ENCODE measurements around the gene PTPRN2.

Gene PTPRN2

GRCh38 chr7:158539711-158540146 is 47.9 kb downstream of the PTPRN2 start:
- Histone ChIP-seq H3K27ac (ENCODE audit: low read depth, low read length) (no peak overlapping the region), H3K4me3 (ENCODE audit: low read length) (no peak overlapping the region)
- no CpG with 5 or more reads among the region's 12 CpGs for WGBS (ENCODE audit: extremely low coverage, insufficient coverage, low lambda C conversion rate)

GRCh38 chr7:158538156-158538946 is 49.3 kb downstream of the PTPRN2 start:
- Histone ChIP-seq H3K4me2 (ENCODE audit: low read length) (no peak overlapping the region), H3K79me1 (ENCODE audit: low read length) (no peaks in the 10 kb centered on the region), H3K79me2 (ENCODE audit: control insufficient read depth, insufficient read depth, low read length) (no peaks in the 10 kb centered on the region), H2BK5ac (ENCODE audit: low read length) (no peak overlapping the region), H3K23ac (ENCODE audit: low read length) (no peak overlapping the region), H3K4ac (ENCODE audit: low read depth, low read length) (no peak overlapping the region), H4K8ac (ENCODE audit: low read depth, low read length) (no peak overlapping the region), H3K27me3 (ENCODE audit: insufficient read depth, low read length, poor library complexity) (no peaks in the 10 kb centered on the region), H2AK5ac (ENCODE audit: low read length) (no peak overlapping the region), H3K4me3 (ENCODE audit: low read length) (no peak overlapping the region), H2BK15ac (replicated peaks; ENCODE audit: low read depth) (no peak overlapping the region), H4K5ac (ENCODE audit: low read length) (no peak overlapping the region), H3K27ac (ENCODE audit: low read depth, low read length) (no peak overlapping the region), H3K9ac (ENCODE audit: low read length) (no peak overlapping the region), H3K36me3 (ENCODE audit: control insufficient read depth, insufficient read depth, low read length) (no peaks in the 10 kb centered on the region), H3K56ac (ENCODE audit: low read length) (no peak overlapping the region), H3K18ac (ENCODE audit: low read length) (no peak overlapping the region), H3K4me1 (ENCODE audit: control insufficient read depth, low read depth, low read length) (peaks cover 3% of the 10 kb centered on the region), H2BK120ac (ENCODE audit: low read depth, low read length) (no peak overlapping the region)
- no peak for DNase-seq
- WGBS (ENCODE audit: extremely low coverage, insufficient coverage, low lambda C conversion rate): no CpG with 5 or more reads among the region's 36 CpGs

More at GRCh38 chr7:158539711-158540146, 47.9 kb downstream of the PTPRN2 start:
- H3K56ac ChIP-seq (ENCODE audit: low read length): no peak overlapping the region
- no peak overlapping the region for H2BK120ac ChIP-seq (ENCODE audit: low read depth, low read length)
- H3K23ac ChIP-seq (ENCODE audit: low read length): no peak overlapping the region
- H3K36me3 ChIP-seq (ENCODE audit: control insufficient read depth, insufficient read depth, low read length): no peaks in the 10 kb centered on the region
- no peaks in the 10 kb centered on the region for H3K27me3 ChIP-seq (ENCODE audit: insufficient read depth, low read length, poor library complexity)
- no peak overlapping the region for H2BK5ac ChIP-seq (ENCODE audit: low read length)
- DNase-seq: no peak
- no peaks in the 10 kb centered on the region for H3K79me2 ChIP-seq (ENCODE audit: control insufficient read depth, insufficient read depth, low read length)
- no peak overlapping the region for H4K8ac ChIP-seq (ENCODE audit: low read depth, low read length)
- no peak overlapping the region for H4K5ac ChIP-seq (ENCODE audit: low read length)
- H3K9ac ChIP-seq (ENCODE audit: low read length): no peak overlapping the region
- no peak overlapping the region for H3K4ac ChIP-seq (ENCODE audit: low read depth, low read length)
- no peak overlapping the region for H2BK15ac ChIP-seq (replicated peaks; ENCODE audit: low read depth)
- H3K4me1 ChIP-seq (ENCODE audit: control insufficient read depth, low read depth, low read length): peaks cover 3% of the 10 kb centered on the region
- no peak overlapping the region for H3K4me2 ChIP-seq (ENCODE audit: low read length)
- no peaks in the 10 kb centered on the region for H3K79me1 ChIP-seq (ENCODE audit: low read length)
- no peak overlapping the region for H3K18ac ChIP-seq (ENCODE audit: low read length)
- H2AK5ac ChIP-seq (ENCODE audit: low read length): no peak overlapping the region

GRCh38 chr7:158537516-158537882 is 50.1 kb downstream of the PTPRN2 start:
- no peak overlapping the region for H2AK5ac ChIP-seq (ENCODE audit: low read length)
- no CpG with 5 or more reads among the region's 7 CpGs for WGBS (ENCODE audit: extremely low coverage, insufficient coverage, low lambda C conversion rate)

GRCh38 chr7:158536871-158537515 is 50.6 kb downstream of the PTPRN2 start:
- no peak overlapping the region for H2AK5ac ChIP-seq (ENCODE audit: low read length)
- WGBS (ENCODE audit: extremely low coverage, insufficient coverage, low lambda C conversion rate): no CpG with 5 or more reads among the region's 13 CpGs

More at GRCh38 chr7:158537516-158537882, 50.1 kb downstream of the PTPRN2 start:
- no peak overlapping the region for H2BK5ac ChIP-seq (ENCODE audit: low read length)
- H3K4me3 ChIP-seq (ENCODE audit: low read length): no peak overlapping the region
- no peaks in the 10 kb centered on the region for H3K36me3 ChIP-seq (ENCODE audit: control insufficient read depth, insufficient read depth, low read length)
- H2BK15ac ChIP-seq (replicated peaks; ENCODE audit: low read depth): no peak overlapping the region
- H3K79me1 ChIP-seq (ENCODE audit: low read length): no peaks in the 10 kb centered on the region
- H3K18ac ChIP-seq (ENCODE audit: low read length): no peak overlapping the region
- no peaks in the 10 kb centered on the region for H3K79me2 ChIP-seq (ENCODE audit: control insufficient read depth, insufficient read depth, low read length)
- peaks cover 3% of the 10 kb centered on the region for H3K4me1 ChIP-seq (ENCODE audit: control insufficient read depth, low read depth, low read length)
- H3K27me3 ChIP-seq (ENCODE audit: insufficient read depth, low read length, poor library complexity): no peaks in the 10 kb centered on the region
- no peak overlapping the region for H2BK120ac ChIP-seq (ENCODE audit: low read depth, low read length)
- no peak overlapping the region for H3K56ac ChIP-seq (ENCODE audit: low read length)
- H3K27ac ChIP-seq (ENCODE audit: low read depth, low read length): no peak overlapping the region
- H3K23ac ChIP-seq (ENCODE audit: low read length): no peak overlapping the region
- DNase-seq: no peak
- no peak overlapping the region for H3K9ac ChIP-seq (ENCODE audit: low read length)
- no peak overlapping the region for H4K8ac ChIP-seq (ENCODE audit: low read depth, low read length)
- H4K5ac ChIP-seq (ENCODE audit: low read length): no peak overlapping the region
- H3K4me2 ChIP-seq (ENCODE audit: low read length): no peak overlapping the region
- no peak overlapping the region for H3K4ac ChIP-seq (ENCODE audit: low read depth, low read length)

GRCh38 chr7:158535079-158535478 is 52.5 kb downstream of the PTPRN2 start:
- Histone ChIP-seq H3K36me3 (ENCODE audit: control insufficient read depth, insufficient read depth, low read length) (no peaks in the 10 kb centered on the region), H3K27me3 (ENCODE audit: insufficient read depth, low read length, poor library complexity) (no peaks in the 10 kb centered on the region), H2BK120ac (ENCODE audit: low read depth, low read length) (no peak overlapping the region), H2AK5ac (ENCODE audit: low read length) (no peak overlapping the region), H3K4me1 (ENCODE audit: control insufficient read depth, low read depth, low read length) (peaks cover 3% of the 10 kb centered on the region), H3K9ac (ENCODE audit: low read length) (no peak overlapping the region), H3K4me2 (ENCODE audit: low read length) (no peak overlapping the region), H3K18ac (ENCODE audit: low read length) (no peak overlapping the region), H3K79me2 (ENCODE audit: control insufficient read depth, insufficient read depth, low read length) (no peaks in the 10 kb centered on the region), H3K23ac (ENCODE audit: low read length) (no peak overlapping the region), H4K5ac (ENCODE audit: low read length) (no peak overlapping the region), H3K56ac (ENCODE audit: low read length) (no peak overlapping the region), H3K27ac (ENCODE audit: low read depth, low read length) (no peak overlapping the region), H2BK5ac (ENCODE audit: low read length) (no peak overlapping the region), H3K4ac (ENCODE audit: low read depth, low read length) (no peak overlapping the region), H3K4me3 (ENCODE audit: low read length) (no peak overlapping the region), H2BK15ac (replicated peaks; ENCODE audit: low read depth) (no peak overlapping the region), H3K79me1 (ENCODE audit: low read length) (no peaks in the 10 kb centered on the region), H4K8ac (ENCODE audit: low read depth, low read length) (no peak overlapping the region)
- DNase-seq: no peak
- no CpG with 5 or more reads among the region's 4 CpGs for WGBS (ENCODE audit: extremely low coverage, insufficient coverage, low lambda C conversion rate)

More at GRCh38 chr7:158536871-158537515, 50.6 kb downstream of the PTPRN2 start:
- DNase-seq: peak; percentile 29
- no peak overlapping the region for H2BK15ac ChIP-seq (replicated peaks; ENCODE audit: low read depth)
- no peak overlapping the region for H3K18ac ChIP-seq (ENCODE audit: low read length)
- H3K79me1 ChIP-seq (ENCODE audit: low read length): no peaks in the 10 kb centered on the region
- no peak overlapping the region for H3K4me2 ChIP-seq (ENCODE audit: low read length)
- H3K4me3 ChIP-seq (ENCODE audit: low read length): no peak overlapping the region
- no peak overlapping the region for H3K23ac ChIP-seq (ENCODE audit: low read length)
- H3K9ac ChIP-seq (ENCODE audit: low read length): no peak overlapping the region
- H4K8ac ChIP-seq (ENCODE audit: low read depth, low read length): no peak overlapping the region
- no peak overlapping the region for H2BK120ac ChIP-seq (ENCODE audit: low read depth, low read length)
- H2BK5ac ChIP-seq (ENCODE audit: low read length): no peak overlapping the region
- peak overlapping the region; percentile 15 for H3K56ac ChIP-seq (ENCODE audit: low read length)
- H3K27me3 ChIP-seq (ENCODE audit: insufficient read depth, low read length, poor library complexity): no peaks in the 10 kb centered on the region
- no peaks in the 10 kb centered on the region for H3K36me3 ChIP-seq (ENCODE audit: control insufficient read depth, insufficient read depth, low read length)
- no peaks in the 10 kb centered on the region for H3K79me2 ChIP-seq (ENCODE audit: control insufficient read depth, insufficient read depth, low read length)
- H3K4ac ChIP-seq (ENCODE audit: low read depth, low read length): no peak overlapping the region
- peaks cover 3% of the 10 kb centered on the region for H3K4me1 ChIP-seq (ENCODE audit: control insufficient read depth, low read depth, low read length)
- H4K5ac ChIP-seq (ENCODE audit: low read length): no peak overlapping the region
- no peak overlapping the region for H3K27ac ChIP-seq (ENCODE audit: low read depth, low read length)
